OCI-LY7 (cell line): ENCODE results near the gene YOD1.

ENCODE experiments used
- CTCF ChIP-seq: fragments of 200-600 bp; sonication (generic); conservative IDR thresholded peaks from 2 replicates; pipeline ENCODE4 v1.5.1; 2014; ENCODE audit warnings: mild to moderate bottlenecking, antibody characterized with exemption, low read length, moderate library complexity, mixed read lengths
- EZH2phosphoT487 ChIP-seq: fragments of 200-600 bp; sonication (generic); IDR thresholded peaks from 2 replicates; pipeline ENCODE4 v1.6.1; 2018; ENCODE audit warnings: low read depth, borderline replicate concordance, mild to moderate bottlenecking, mixed run types, antibody characterized with exemption, low read length, moderate library complexity, mixed read lengths

- TF ChIP-seq EZH2phosphoT487 (no peak), CTCF (no peak)
Measured at GRCh38 chr1:207045453-207045852, 5.6 kb downstream of the YOD1 start.
